B cell (primary cell): ENCODE measurements around the gene DPPA3.
"Not testable (repeated sequence)": the region's sequence is repeated elsewhere in the genome, so short reads cannot be mapped to it uniquely, and the experiment has no call there.

ENCODE experiments used
- CTCF ChIP-seq: fragments of 200-600 bp; IDR thresholded peaks from one replicate; pipeline ENCODE4 v1.8.0; 2022; ENCODE audit warnings: antibody characterized with exemption, mild to moderate bottlenecking
- EZH2 ChIP-seq: IDR thresholded peaks from 2 replicates; pipeline ENCODE4 v1.6.1; 2012; ENCODE audit warnings: borderline replicate concordance, low read depth, mild to moderate bottlenecking, moderate library complexity, low read length; ENCODE audit not compliant: insufficient read depth, poor library complexity, severe bottlenecking

DNA sequence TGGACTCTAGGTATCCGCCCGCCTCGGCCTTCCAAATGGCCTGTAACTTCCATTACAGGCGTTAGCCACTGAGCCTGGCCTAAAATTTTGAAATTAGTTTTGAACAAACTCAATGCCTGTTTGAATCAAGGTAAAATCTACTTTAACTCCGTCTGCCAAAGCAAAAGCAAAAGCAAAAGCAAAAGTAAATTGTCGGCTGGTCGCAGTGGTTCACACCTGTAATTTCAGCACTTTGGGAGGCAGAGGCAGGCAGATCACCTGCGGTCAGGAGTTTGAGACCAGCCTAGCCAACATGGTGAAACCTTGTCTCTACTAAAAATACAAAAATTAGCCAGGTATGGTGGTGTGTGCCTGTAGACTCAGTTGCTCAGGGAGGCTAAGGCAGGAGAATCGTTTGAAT lies 44.4 kb downstream of the DPPA3 start:
- TF ChIP-seq CTCF, EZH2: not testable (repeated sequence)
